Measurements from ENCODE around the gene SBNO2.

Gene SBNO2

DNA sequence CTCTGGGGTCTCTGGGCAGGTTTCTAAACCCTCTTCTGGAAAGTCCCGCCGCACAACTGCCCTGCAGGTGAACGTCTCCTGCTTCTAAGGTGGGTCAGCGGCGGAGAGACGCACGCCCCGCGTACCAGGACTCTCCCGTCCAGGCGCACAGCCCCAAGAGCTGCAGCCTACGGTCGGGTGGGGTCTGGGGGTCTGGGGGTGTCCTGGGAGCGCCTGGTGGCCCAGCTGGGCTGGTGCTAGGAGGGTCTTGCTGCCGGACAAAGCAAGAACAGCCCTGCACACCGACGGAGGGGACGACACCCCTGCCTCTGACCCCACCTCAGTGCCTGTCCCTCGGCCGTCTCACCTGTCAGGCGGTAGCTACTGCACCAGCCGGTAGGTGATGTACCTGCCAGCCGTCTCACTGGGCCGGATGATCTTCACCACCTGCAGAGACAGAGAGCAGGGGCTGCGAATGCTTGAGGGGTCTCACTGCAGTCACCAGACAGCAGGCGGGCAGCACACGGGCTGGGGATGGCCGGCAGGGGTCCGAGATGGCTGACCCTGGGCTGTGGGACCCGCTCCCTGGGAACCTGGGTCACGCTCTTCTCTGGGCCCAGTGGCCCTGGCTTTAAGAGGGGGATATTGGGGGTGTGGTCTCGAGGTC, 84.8 kb downstream of the SBNO2 start:
- no peak overlapping the region for H3K4me3 ChIP-seq (ENCODE audit: control insufficient read depth, low read depth, low read length)
- no peak for DNase-seq (ENCODE audit: low read depth)
- TF ChIP-seq, protein P1, sequence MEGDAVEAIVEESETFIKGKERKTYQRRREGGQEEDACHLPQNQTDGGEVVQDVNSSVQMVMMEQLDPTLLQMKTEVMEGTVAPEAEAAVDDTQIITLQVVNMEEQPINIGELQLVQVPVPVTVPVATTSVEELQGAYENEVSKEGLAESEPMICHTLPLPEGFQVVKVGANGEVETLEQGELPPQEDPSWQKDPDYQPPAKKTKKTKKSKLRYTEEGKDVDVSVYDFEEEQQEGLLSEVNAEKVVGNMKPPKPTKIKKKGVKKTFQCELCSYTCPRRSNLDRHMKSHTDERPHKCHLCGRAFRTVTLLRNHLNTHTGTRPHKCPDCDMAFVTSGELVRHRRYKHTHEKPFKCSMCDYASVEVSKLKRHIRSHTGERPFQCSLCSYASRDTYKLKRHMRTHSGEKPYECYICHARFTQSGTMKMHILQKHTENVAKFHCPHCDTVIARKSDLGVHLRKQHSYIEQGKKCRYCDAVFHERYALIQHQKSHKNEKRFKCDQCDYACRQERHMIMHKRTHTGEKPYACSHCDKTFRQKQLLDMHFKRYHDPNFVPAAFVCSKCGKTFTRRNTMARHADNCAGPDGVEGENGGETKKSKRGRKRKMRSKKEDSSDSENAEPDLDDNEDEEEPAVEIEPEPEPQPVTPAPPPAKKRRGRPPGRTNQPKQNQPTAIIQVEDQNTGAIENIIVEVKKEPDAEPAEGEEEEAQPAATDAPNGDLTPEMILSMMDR (conservative IDR thresholded peaks at IDR 0.05; ENCODE audit: control insufficient read depth, insufficient read depth, low read depth, low read length) = no peak

DNA sequence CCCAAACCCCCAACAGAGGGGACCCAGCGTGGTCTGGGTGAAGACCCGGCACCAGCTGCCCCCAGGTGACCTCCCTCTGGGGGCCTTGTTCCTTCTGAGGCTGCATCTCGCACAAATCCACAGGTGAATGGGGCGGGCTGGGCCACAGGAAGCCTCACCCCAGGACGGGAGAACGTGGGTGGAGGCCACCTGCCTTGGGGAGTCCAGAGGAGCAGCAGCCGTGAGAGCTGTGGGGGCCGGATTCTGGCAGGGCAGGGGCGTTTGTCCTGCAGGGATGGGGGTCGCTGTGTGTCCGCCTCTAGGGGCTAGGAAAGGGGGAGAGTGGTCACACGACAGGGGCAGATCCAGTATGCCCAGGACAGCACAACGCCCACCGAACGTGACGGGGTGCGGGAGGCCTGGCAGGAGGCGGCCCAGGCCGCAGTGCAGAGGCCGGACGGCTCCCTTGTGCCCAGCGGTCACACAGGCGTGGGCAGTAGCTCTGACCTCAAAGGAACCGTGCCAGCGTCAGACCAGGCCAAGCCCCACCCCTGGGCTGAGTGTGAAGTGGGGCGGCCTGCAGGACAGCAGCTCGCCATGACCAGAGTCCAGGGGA, 85.6 kb downstream of the SBNO2 start:
- TF ChIP-seq, protein P1 (conservative IDR thresholded peaks at IDR 0.05; ENCODE audit: control insufficient read depth, insufficient read depth, low read depth, low read length) = no peak
- DNase-seq (ENCODE audit: low read depth) = no peak
- H3K4me3 ChIP-seq (ENCODE audit: control insufficient read depth, low read depth, low read length) = no peak overlapping the region

DNA sequence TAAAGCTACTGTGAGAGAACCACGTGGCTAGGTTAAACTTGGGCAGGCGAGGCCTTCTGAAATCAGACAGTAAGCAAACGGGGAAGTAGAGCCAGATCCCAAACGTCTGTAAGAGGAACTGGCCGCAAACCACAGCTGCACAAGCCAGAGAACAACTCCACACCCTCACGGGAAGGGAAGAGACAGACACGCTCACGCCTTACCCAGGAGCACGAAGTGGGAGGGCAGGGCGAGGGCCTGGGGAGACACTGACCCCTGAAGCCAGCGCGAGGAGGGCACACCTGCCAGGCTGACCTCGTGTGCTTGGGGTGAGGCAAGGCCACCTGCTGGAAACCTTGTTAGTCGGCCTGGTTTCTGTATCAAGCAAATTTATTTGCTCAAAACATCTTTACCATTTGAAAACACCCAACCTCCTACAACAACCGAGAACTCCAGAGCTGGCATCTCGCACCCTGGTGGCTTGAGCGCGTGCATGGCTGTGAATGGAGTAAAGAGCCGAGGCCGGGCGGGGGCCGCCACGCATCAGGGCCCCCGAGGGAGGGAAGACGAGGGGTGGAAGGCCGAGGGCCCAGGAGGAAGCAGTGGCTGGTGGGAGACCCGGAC, 86.2 kb downstream of the SBNO2 start:
- DNase-seq (ENCODE audit: low read depth) = no peak
- H3K4me3 ChIP-seq (ENCODE audit: control insufficient read depth, low read depth, low read length) = no peak overlapping the region
- TF ChIP-seq, protein P1 (conservative IDR thresholded peaks at IDR 0.05; ENCODE audit: control insufficient read depth, insufficient read depth, low read depth, low read length) = no peak

DNA sequence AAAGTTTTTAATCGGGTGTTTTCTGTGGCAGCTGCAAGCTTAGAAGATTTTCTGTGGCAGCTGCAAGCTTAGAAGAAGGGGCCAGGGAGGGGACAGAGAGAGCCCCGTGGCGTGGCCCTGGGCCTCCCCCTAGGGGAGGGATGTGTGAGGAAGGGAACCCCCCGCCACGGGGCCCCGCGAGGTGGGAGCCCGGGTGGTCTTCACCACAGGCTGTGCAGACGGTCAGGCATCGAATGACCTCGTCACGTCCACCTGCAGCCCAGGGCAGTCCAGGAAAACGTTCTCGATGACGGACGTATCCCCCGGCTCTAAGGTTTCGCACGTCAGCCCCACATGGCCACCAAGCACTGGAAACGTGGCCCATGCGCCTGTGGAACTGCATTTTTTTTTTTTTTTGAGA, 87.5 kb downstream of the SBNO2 start:
- H3K4me3 ChIP-seq (ENCODE audit: control insufficient read depth, low read depth, low read length) = no peak overlapping the region
- TF ChIP-seq, protein P1 (conservative IDR thresholded peaks at IDR 0.05; ENCODE audit: control insufficient read depth, insufficient read depth, low read depth, low read length) = no peak
- no peak for DNase-seq (ENCODE audit: low read depth)

DNA sequence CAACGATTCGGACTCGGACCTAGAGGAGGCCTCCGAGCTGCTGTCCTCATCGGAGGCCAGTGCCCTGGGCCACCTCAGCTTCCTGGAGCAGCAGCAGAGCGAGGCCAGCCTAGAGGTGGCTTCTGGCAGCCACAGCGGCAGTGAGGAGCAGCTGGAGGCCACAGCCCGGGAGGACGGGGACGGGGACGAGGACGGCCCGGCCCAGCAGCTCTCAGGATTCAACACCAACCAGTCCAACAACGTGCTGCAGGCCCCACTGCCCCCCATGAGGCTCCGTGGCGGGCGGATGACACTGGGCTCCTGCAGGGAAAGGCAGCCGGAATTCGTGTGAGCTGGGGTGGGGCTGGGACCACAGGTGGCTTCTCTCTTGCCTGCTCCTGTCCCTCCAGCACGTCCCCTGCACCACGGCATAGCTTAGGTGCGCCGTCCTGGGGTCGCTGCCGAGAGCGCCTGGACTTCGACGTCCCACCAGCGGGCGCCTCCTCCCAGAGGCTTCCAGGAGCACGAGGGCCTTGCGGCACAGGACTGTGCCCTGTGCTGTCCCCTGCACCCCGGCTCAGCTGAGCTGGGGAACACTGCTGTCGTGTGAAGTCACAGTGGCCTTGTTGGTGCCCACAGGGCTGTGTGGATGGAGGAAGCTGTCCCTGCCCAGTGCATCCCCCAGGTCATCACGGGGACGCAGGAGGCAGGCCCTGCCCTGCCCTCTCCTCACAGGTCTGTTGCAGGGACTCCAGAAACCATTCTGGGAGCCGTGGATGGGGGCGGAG, 88.2 kb downstream of the SBNO2 start:
- no peak for DNase-seq (ENCODE audit: low read depth)
- TF ChIP-seq, protein P1 (conservative IDR thresholded peaks at IDR 0.05; ENCODE audit: control insufficient read depth, insufficient read depth, low read depth, low read length) = no peak
- H3K4me3 ChIP-seq (ENCODE audit: control insufficient read depth, low read depth, low read length) = no peak overlapping the region

DNA sequence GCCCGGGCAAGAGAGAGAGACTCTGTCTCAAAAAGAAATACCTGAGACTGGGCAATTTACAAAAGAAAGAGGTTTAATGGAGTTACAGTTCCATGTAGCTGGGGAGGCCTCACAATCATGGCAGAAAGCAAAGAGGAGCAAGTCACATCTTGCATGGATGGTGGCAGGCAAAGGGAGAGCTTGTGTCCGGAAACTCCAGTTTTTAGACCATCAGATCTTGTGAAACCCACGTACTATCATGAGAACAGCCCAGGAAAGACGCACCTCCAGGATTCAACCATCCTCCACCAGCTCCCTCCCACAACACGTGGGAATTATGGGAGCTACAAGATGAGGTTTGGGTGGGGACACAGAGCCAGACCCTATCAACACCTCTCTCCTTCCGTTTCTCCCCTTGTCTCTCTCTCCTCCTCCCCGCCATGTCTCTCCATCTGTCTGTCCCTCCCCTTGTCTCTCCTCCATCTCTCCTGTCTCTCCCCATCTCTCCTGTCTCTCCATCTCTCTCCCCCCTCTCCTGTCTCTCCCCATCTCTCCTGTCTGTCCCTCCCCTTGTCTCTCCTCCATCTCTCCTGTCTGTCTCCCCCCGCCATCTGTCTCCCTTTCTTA, 88.9 kb downstream of the SBNO2 start:
- TF ChIP-seq, protein P1 (conservative IDR thresholded peaks at IDR 0.05; ENCODE audit: control insufficient read depth, insufficient read depth, low read depth, low read length) = no peak
- no peak overlapping the region for H3K4me3 ChIP-seq (ENCODE audit: control insufficient read depth, low read depth, low read length)
- DNase-seq (ENCODE audit: low read depth) = no peak

All from fibroblast of mammary gland (primary cell).